Measurements from ENCODE around the gene BCKDHB.

- TF ChIP-seq CTCF (IDR thresholded peaks at IDR 0.05), result no peak
- no peak for TF ChIP-seq POLR2A (IDR thresholded peaks at IDR 0.05)
- no peak for TF ChIP-seq POLR2AphosphoS5 (IDR thresholded peaks at IDR 0.05)
Observed at GRCh38 chr6:80331522-80331921, 225.1 kb downstream of the BCKDHB start.
